GM19395 (cell line): Measurements from ENCODE around the gene PAPPA2.

Experiments
- ATAC-seq: cut with Tn5 transposase; IDR thresholded peaks from one replicate; pipeline ENCODE4 v1.9.1; 2021; ENCODE audit warnings: mild to moderate bottlenecking, moderate library complexity; ENCODE audit not compliant: unreplicated experiment

PAPPA2 gene

DNA sequence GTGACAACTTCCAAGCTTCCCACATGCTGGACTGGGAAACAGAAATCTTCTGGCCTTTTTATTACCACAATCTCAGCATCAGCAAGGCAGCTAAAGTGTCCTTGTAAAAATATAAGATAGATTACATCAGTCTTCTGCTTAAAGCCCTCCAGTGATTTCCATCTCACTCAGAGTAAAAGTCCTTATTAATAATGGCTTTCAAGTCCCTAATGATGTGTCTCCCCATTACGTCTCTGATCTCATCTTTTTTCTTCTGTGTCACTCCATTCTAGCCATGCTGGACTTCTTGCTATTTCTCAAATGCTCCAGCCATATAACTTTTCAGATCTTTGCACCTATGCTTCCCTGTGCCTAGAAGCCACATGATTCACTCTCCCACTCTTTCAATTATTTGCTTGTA is 22.1 kb downstream of the PAPPA2 start:
- ATAC-seq: no peak

DNA sequence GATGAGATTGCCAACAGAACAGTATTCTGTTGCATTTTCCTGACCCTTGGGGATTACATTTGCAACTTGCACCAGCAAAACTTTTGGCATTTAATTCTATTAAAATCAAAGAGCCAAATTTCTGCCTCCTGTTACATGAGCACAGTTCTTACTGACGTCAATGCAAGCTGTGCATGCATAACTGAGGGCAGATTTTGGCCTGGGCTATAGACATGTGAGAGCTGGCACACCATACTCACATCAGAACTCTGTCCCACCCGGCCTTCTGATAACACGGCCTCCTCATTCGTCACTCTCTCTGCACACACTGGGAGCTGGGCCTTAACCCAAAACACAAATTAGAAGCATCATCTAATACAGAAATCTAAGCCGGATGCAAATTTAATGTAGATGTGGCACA is 31.5 kb downstream of the PAPPA2 start:
- no peak for ATAC-seq

DNA sequence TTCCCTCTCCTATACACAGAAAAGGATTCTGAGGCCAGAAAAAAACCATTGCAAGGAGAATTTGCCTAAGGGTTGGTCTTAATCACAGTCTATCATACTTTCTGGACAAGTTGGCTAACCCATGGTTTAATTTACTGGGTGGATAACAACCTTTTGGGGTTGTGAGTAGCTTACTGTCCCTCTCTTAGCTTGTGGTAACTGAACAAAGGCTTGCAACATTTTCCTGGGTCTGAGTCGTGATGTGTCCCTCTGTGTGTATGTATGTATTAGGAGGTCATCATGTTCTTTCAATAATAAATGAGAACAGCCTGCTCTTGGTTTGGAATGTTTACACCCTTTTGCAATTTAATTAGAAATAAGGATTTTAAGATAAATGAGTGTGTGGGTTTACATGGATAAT is 36.7 kb downstream of the PAPPA2 start:
- no peak for ATAC-seq

DNA sequence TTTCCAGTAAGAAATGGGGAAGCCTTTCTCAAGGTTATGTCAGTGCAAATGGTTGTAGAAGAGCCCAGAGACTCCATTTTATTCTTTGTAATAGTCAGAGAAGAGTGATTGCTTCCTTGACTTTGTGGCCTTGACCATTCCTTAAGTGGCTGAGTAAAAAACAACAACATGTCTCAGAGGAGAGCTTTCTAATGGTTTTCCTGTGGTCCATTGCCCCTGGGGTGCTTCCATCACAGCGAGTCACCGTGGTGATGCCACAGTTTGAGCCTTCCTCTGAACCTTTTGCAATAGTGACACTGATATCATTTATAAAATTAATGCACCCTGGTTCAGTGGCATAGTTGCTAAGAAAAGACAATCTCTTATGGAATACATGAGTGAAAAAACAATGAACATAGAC is 38.6 kb downstream of the PAPPA2 start:
- no peak for ATAC-seq

DNA sequence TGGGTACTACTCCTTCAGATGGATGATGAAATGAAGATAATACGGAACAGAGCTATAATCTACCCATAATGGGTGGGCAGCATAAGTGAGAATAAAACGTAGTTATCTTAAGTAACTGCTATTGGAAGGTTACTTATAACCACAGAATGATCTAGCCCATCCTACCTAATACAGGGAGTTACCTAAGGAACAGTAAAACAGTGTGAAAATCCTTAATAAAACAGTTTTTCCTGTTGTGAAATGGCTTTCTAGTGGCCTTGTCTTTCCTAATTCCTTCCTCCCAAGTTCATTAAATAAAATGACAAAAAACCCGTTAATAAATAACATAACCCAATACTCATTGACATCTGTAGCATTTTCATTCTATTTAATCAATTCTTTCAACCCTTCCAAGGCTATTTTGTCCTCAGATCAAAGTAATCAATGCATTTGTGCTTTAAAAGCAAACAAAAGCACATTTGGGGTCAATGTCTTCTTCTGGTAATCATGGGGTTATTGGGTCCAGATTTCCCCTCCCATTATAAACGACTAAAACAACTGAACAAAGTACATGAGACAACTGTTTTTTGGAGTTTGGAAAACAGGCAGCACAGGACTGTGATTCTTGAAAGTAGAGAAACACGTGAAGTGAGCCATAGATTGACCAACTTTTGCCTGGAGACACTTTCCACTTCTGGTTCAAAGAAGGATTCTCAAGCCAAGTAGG is 42.0 kb downstream of the PAPPA2 start:
- ATAC-seq: no peak

DNA sequence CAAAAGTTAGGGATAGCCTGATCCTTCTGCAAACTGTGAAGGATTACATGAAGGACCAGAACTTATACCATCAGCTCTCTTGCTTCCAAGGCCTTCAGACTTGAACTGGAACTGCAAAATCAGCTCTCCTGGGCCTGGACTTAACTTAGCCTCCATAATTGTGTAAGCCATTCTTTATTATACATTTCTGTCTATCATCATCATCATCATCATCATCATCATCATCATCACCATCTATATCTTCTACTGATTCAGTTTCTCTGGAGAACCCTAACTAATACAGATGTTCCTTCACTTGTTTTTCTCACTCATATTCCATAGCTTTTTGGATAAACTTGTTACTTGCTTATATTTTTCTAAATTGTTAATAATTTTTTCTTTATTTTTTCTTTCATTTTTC is 50.0 kb downstream of the PAPPA2 start:
- no peak for ATAC-seq

DNA sequence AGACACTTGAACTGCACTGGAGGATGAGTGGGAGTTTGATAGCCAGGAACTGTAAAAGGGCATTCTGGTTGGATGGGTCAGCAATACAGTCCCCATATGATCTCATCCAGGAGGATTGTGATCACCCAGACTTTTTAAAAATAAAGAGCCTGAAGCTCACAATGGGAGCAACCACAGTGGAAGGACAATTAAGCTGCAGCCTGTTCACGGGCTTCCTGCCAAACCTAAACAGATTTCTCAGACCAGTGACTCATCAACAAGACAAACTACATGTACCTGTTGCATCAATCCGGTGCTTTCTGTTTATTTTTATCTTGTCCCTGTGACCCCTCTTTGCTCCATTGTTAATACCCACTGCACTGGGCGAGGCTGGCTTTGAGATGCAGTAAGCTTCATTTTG is 52.3 kb downstream of the PAPPA2 start:
- ATAC-seq: no peak

DNA sequence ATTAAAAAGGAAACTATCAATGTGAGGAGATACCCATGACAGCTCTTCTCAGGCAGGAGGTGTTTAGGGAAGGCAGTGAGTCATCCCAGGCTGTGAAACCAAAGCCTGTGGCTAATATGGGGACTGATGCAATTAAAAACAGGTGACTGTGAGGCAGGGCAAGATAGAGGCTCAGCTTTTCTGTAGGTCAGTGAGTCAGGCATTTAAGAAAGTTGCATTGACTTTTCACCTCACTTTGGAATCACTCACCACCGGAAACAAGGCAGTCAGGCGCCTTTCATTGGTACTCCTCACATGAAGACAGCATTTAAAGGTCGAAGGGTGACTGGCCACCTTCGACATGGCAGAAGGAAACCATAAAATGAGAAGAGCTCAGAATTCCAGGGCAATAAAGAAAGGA is 54.5 kb downstream of the PAPPA2 start:
- peak; percentile 74 for ATAC-seq

DNA sequence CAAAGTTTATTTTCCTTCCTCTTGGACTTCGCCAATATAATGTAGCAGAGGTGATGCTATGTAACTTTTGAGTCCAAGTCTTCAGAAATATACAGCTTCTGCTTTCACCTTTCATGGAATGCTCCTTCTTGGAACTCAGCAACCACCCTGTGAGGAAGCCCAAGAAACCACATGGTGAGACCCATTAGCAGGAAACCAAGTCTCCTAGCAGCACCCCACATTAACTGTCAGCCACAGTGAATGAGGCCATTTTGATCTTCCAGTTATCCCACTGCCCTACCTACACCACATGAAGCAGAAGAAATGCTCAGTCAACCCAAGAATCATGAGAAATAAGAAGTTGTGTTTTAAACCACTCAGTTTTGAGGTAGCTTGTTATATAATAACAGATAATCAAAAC is 58.2 kb downstream of the PAPPA2 start:
- ATAC-seq: no peak

DNA sequence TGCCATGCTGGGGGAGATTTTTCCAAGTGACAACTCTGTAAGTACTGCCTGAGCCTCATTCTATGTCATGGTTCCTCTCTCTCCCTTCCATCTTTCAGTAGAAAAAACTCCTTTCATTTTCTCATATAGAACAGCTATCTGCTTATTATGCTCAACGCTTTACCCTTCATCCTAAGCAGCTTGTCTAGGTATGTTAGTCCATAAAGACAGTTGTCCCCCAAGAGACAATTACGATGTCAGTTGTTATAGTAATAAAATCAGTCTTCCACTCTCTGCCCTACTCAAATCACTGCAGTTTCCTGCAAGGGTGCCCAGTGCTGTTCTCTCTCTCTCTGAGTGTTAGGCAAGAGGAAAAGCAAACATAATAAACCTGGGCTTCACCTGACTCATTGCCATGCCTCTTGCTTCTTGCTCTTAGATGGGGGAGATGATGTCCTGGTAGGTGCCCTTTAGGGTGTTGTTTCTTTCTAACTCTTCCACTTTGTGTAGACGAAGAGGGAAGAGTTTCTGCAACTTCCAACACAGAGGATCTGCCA is 59.4 kb downstream of the PAPPA2 start:
- ATAC-seq: no peak

DNA sequence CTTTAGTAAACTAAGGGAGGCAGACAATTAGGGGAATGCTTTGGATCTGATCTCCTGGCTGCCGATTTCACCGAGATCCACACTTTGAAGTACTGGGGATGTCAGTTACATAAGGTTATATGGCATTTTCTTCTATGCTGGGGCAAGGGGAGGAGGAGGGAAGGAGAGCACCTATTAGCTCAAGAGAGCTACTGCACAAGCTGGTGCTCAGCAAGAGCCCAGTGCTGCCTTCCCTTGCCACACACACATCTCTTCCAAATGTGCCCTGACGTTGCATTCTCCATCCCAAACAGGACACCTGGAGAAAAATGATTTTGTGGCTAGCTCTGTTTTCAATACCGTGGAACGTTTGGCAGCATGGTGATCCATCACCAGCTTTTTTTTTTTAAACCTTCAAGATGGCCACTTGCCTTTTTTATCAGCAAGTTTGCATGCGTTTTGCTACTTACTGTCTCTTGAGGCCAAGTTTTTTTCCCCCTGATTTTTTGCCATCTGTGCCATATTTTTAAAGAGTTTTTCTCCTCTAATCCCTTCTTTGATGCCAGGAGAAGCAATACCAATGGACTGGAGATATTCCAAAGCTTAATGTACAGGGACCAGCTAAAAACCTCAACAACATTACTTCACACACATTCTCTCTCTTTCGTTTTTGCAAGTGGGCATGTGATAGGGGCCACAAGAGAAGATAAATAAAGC is 66.6 kb downstream of the PAPPA2 start:
- no peak for ATAC-seq

DNA sequence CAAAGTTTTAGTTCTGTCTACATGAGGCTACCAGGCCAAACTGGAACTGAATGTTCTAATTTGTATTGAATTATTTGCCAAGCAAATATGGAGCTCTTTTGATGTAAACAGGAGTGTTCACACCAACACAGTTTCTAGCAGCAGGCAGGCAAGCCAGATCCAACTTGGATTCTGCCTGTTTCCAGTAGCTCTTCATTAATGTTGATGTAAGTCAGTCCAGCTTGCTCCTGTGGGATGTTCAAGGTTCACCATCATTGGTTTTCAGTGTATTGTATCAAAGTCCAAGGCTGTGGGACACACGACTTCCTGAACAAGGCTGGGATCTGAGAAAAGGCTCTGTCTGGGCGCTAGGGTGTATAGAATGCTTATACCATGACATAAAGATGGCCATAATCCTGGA is 68.1 kb downstream of the PAPPA2 start:
- no peak for ATAC-seq

DNA sequence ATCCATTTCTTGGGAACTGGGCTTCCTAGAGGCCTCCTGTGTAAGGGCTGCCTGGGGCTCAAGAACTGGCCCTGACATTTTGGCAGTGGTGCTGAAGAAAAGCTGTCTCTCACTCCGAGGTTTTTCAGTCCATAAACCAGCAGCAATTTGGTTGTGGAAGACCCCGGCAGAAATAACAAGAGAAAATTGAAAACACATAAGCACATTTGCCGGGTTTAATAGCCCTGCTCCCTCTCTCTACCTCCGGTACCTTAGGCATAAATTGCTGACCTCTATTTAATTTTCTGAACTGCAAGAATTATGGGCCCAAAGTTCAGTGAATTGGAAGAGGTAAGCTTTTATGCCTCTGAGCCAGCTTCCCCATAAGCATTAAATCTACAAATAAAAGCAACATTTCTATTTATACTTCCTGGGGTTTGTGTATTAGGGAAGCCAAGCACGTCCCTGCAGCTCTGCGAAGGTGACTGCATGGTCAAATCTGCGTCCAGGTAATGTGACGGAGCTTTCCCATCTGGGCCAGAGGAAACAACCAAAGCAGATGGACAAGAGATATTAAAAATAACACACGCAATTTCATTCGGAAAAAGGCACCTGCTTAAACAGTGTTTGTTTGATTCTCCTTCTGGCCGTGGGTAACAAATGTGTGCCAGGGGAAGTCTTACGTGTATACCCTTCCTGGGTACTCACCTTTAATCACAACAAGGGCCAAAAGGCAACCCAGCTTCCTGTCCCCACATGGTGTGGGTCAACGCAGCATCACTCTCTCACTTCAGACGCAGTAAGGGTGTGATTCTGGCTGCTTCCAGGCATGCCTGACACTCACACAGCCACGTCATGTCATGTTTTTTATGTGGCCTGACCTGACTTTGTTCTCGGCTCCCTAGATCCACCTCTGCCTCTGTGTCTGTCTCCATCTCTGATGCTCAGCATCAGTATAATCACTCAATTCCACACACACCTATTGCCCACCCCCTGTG is 69.2 kb downstream of the PAPPA2 start:
- ATAC-seq: no peak

DNA sequence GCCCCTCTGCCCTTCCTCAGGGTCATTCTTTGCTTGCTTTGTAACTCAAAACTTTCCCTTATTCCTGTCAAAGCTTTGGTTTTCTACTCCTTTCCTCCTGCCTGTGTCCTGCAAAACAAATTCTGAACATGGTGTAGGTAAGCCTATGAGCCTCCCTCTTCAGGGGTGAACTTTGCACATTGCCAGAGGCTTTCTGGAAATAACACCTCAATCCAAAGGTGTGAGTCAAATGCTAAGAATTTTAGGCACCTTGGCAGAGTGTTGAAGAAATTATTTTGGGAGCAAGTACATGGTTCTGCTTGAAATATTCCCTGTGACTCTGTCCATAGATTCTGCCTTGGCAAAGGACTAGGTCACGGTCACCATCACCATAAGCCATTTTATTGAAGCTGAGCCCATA is 70.0 kb downstream of the PAPPA2 start:
- ATAC-seq: no peak

DNA sequence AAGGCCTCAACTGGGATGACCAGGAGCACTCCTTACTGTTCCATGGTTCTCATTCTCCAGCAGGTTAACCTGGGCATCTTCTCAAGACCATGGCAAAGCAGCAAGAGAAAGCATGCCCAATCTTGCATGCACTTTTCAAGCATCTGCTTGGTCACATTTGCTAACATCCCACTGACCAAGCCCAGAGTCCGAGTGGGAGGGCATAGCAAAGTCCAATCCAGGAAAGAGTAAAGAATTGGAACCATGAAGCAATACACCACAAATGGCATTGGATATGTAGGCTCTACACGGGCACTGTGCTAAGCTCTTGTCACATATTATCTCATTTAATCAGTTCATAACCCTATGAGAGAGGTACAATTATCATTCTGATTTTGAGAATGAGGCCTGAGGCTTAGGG is 73.6 kb downstream of the PAPPA2 start:
- ATAC-seq: no peak

DNA sequence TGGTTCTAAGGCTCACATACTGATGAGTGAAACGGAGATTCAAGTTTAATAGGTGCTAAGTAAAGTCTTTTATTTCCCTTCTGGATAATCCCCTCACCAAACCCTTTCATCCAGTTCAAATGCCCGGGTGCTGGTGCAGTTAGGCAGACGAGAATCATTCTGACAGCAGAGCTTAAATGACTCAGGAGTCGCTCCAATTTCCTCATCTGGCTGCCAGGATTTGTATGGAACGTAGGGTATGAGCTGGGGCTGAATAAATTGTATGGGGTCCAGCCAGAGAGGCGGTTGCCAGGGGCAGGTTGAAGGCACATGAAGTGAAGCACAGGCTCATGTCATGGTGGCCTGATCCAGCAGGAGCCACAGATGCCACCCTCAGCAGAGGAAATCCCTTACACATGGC is 76.0 kb downstream of the PAPPA2 start:
- no peak for ATAC-seq

DNA sequence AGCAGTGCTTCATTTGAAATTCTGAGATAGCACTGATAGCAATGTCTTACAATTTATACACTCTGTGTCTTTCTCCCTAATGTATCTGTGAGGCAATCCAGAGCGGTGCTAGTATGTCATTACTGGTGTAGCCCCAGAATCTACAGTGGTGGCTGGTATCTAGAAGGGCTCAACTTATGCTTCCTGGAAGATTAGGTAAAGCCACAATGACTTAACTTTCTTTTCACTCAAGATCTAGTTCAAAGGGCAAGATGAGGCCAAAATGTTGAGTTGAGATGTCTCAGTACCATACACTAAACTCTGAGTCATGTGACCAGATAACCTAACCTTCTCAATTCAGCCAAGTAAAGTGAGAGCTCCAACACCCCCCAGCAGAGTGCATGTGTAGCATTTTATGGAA is 77.5 kb downstream of the PAPPA2 start:
- ATAC-seq: no peak

DNA sequence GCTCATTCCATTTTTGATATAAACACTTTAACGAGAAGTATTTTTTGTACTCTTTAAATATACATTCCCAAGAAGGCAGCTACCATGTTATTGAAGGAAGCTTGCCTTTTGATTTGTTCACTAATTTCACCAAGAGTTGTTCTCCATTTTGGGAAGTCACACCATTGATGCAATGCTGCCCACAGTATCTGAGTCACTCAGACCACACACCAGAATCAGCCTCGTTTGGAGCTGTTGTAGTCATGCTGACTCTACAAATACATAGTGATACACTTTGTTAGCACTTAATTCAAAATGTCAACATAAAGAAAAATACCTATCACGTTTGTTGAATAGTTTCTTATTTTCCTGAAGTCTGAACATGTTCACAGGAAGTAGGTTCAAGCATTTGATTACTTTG is 78.7 kb downstream of the PAPPA2 start:
- ATAC-seq: no peak

DNA sequence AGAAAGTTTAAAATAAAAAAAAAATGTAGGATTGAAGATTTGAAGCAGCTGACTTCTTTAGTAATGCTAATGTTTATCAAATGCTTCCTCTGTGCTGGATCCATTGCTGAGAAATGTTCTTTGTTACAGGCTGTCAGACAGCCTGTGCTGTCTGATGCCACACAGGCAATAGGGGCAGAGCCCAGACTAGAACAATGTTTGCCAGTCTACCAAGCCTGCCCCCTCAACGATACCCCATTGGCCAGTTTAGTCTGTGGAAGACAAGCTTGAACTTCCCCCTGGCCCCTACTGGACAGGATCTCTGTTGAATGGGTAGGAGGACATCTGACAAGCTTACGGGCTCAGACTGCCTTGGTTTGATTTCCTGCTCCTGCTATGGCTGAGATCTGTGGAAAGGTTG is 79.4 kb downstream of the PAPPA2 start:
- no peak for ATAC-seq

DNA sequence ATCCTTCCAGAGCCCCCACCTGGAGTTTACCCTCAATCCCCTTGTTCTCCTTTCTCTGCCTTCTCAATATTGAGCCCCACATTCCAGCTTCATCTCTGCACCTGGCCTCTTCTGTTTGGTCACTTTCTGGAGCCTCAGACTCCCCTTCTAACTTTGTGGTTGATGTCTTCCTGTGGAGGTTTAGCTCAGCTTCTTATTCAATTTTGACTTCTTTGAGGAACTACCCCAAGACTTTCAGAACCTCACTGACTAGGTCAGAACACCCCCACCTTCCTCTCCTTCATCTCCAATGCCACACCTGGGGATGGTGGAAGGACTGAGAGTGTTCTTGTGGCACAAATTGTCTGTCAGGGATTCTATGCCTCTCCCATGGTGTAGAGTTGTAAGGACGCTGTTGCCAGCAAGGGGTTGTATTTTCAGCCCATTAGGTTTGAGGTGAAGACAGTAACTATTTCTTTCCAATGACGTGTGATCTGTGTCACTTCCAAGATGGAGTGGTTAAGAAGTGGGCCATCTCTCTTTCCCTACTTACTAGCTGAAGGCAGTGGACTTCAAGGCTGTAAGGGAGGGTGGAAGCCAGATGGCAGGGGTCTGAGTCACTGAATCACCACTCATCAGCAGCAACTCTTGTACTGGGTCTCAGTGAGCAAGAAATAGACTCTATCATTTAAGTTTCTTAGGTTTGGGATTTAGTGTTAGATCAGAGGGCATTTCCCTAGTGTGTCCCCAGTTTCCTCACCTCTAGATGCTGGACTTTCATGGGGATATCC is 80.6 kb downstream of the PAPPA2 start:
- ATAC-seq: no peak
